DMS114 treated with DMSO at 0.1 percent for 48 hours (cell line): ENCODE data around the gene FAM193A.
"Not testable (repeated sequence)": the region's sequence is repeated elsewhere in the genome, so short reads cannot be mapped to it uniquely, and the experiment has no call there.

Experiments used
- DNase-seq: peaks from one replicate; lab custom pipeline; 2025; ENCODE audit not compliant: unreplicated experiment; lab: John Stamatoyannopoulos, UW

The FAM193A gene

DNA sequence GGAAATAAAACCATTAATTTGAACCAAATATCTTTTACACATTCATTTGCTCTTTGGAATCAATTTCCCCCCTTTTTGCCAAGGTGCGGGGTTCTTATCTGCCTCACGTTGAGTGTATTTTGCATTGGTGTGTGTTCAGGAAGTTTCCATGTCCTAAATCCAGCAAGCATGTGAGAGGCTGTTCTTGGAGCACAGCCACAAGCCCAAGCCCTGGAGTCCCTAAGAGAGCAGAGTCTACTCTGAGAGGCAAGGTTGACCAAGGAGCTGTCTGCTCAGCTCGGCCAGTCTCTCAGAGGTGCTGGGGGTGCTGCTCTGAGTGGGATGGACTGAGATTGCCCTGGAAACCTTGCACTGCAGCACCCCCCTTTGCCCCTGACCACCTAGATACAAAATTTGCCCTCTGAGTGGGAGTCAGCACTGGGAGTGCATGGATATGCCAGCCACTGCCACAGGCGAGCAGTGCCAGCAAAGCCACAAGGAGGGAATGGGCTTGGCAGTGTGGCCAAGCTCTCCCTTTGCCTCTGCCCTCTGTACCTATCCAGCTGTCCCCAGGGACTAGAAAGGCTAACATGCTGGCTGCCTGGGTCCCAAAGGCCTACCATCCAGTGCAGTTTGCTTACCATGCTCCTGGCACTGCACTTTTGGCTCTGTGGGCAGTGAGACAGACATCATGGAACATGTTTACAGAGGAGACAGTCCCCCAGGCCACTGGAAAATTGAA lies 20.5 kb upstream of the FAM193A start:
- DNase-seq, result no peak

DNA sequence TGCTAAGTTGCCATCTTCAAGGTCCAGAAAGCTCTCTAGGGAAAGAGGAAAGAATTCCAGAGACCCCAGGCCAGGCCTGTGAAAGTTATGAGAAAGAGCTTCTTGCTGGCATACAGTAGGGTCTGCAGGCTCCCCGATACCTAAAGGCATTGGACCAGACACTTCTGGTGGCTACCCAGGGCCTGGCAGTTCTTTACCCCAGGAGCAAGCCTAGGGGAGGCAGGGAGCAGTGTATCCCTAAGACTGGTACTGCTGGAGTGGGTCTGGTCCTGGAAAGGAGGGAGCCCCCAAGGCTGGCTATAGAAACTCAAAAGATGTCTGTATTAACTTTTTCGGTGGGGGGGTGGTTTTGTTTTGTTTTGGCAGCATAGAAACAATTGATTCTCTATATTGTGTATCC lies 19.8 kb upstream of the FAM193A start:
- DNase-seq, result no peak

DNA sequence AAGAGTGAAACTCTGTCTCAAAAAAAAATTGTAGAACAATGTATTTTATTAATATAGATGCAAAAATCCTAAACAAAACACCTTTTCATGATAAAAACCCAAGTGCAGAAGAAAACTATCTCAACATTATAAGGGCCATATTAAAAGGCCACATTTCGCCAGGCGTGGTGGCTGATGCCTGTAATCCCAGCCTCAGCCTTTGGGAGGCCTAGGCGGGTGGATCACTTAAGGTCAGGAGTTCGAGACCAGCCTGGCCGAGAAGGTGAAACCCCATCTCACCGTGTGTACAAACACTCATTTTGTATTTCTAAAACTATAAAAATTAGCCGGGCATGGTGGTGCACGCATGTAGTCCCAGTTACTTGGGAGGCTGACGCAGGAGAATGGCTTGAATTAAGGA lies 9.9 kb upstream of the FAM193A start:
- DNase-seq, result no peak

DNA sequence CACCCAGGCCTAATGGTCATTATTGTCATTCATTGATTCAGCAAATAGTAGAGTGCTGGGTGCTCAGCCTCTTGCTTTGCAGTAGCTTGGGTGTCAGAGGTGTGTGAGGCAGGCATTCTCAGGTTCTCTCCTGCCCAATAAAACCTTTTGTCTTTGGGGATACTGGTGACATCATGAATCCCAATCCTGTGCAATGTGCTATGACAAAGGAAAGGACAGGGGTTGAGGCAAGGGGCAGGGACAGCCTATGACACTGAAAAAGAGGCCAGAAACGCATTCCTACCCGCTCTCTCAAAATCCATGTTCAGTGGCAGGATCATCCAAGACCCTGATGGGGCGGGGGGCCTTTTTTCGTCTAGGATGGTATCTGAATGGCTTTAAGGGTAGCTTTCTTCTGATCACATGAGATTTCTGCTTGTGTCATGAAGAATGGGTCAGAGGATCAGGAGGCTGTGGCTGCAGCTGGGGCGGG lies 1.5 kb upstream of the FAM193A start:
- no peak for DNase-seq

DNA sequence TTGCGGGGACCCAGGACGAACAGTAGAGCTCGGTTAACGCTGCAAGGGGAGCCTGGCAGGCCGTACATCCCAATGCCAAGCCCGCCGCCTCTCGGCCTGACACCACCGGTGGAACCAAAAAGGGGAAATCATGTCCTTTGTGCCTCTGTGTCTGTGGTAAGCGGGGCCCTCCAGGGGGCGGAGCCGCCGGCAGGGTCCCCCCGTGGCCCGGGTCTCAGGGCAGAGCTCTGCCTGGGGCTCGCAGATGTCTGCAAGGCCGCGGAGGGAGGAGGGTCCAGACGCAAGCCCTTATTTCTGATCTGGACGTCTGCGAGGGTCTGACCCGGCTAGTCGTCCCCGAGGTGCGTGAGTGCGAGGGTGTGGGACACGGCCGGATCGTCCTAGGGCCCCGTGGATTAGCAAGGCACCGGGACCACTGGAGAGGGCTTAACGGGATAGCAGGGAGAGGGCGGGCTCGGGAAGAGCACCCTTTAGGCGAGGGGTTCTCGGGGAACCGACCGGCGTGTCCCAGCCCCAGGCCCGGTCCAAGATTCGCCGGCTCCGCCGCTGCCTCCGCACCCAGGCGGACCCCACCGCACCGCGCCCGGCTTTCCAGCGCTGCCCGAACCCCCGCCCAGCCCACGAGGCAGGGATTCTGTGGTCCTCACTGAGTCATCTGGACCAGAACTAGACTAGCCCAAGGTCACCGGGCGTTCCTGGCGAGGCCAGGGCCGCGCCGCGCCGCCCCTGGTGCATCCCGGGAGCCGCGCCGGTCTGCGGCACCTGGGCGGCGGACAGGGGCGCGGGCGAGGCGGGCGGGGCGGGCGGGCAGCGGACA lies 863 bp upstream of the FAM193A start:
- no peak for DNase-seq

DNA sequence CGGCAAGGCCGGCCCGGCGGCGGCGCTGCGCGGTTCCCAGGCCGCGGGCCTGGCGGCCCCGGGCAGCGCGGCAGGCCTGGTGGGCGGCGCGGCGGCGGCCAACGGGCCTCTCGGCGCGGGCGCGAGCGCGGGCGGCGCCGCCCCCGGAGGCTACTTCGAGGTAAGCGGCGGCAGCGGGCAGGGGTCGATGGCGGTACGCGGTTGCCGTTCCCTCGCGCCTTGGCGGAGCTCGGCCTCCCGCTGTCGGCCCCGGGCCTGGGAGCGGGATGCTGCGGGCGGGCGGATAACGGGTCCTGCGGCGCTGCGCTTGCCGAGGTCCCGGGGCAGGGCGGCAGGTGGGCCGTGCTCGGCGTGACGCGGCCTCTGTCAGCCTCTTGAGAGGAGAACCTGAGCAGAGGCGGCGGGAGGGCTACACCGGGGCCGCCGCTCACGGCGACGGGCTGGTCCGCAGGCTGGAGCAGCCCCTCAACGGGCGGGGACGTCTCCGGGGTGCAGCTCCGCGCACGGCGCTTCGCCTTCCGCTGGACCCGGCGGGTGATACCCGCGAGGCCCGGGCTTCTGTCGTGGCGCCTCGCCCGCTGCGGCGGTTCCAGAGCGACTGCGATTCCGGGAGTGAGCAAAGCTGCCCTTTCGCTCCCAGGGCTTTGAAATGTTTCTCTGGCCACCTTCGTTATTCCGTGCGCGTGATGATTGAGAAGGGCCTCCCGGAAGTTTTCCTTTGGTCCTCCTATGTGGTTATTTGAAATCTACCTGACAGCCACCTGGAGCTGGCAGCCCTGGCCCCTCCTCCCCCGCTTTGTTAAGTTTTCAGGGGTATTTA lies 774 bp downstream of the FAM193A start:
- no peak for DNase-seq

DNA sequence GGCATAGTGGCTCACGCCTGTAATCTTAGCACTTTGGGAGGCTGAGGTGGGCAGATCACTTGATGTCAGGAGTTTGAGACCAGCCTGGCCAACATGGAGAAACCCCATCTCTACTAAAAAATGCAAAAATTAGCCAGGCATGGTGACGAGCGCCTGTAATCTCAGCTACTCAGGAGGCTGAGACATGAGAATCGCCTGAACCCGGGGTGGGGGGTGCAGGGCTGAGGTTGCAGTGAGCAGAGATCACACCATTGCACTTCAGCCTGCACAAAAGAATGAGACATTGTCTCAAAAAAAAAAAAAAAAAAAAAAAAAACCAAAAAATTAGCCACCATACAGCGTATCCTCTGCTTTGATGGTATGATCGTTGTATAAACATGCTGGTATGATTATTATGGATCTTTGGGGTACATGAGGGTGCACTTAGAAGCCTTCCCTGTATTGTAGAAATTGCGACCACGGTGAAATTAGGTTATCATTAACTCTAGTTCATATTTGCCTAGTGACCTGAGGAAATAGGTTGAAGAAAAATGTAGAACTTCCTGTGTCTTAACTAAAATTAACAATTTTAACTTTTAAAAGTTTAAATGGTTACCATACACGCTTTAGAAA lies 7.2 kb downstream of the FAM193A start:
- not testable (repeated sequence) for DNase-seq

DNA sequence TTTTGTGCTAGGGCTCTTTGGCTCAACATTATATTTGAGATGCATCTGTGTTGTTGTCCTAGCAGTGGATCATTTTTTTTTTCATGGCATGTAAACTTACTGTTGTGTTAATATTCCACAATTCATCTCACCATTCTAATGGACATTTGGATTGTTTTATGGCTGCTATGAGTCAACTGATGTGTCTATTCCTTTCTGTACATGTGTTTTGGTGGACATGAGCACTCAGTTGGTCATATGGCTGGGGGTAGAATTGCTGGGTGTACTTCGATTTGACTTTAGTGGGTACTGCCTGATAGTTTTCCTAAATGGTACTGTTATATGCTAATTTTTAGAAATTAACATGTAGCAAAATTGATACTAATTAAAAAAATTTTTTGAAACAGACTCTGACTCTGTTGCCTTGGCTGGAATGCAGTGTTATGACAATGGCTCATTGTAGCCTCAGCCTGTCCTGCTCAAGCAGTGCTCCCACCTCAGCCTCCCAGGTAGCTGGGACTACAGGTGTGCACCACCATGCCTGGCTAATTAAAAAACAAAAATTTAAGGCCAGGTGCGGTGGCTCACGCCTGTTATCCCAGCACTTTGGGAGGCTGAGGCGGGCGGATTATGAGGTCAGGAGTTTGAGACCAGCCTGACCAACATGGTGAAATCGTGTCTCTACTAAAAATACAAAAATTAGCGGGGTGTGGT lies 9.0 kb downstream of the FAM193A start:
- DNase-seq, result no peak

DNA sequence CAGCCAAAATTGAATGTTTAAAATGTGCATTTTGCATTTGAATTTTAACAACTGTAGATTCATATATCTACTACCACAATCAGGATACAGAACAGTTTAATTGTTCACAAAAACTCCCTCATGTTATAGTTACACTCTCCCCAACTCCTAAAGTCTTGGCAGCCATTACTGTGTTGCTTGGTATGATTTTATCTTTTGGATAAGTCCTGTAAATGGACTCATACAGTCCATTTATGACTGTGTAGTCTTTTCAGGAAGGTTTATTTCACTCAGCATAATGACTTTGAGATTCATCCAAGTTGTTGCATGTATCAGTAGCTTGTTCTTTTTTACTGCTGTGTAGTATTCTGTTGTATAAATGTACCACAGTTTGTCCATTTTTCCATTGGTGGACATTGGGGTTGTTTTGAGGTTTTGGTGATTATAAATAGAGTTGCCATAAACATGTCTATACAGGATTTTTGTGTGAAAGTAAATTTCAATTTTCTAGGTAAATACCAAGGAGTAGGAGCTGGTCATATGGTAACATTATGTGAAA lies 9.9 kb downstream of the FAM193A start:
- DNase-seq, result no peak

DNA sequence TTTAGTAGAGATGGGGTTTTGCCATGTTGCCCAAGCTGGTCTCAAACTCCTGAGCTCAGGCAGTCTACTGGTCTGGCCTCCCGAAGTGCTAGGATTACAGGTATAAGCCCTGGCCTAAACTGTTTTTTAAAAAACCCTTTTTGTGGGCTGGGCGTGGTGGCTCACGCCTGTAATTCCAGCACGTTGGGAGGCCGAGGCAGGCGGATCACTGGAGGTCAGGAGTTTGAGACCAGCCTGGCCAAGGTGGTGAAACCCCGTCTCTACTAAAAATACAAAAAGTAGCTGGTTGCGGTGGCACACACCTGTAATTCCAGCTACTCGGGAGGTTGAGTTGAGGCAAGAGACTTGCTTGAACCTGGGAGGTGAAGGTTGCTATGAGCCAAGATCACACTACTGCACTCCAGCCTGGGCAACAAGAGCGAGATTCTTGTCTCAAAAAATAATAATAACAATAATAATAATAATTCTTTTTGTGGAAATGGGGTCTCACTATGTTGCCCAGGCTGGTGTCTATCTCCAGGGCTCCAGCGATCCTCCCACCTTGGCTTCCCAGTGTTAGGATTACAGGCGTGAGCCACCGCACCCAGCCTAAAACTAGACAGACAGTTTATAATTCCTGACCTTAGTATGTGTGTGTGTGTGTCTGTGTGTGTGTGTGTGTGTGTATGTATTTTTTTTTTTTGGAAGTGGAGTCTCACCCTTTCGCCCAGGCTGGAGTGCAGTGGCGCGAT lies 10.7 kb downstream of the FAM193A start:
- DNase-seq, result not testable (repeated sequence)

DNA sequence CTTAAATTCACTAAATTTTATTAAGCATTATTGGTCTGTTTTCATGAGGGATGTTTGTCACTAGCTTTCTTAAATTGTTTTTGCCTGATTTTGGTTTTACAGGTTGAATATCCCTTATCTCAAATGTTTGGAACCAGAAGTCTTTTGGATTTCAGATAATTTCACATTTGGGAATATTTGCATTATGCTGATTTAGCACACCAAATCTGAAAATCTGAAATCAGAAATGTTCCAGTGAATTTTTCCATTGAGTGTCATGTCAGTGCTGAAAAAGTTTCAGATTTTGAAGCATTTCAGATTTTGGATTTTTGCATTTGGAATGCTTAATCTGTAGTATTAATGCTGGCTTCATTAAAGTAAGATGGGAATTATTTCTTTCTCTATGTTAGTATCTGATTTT lies 14.7 kb downstream of the FAM193A start:
- DNase-seq, result no peak

DNA sequence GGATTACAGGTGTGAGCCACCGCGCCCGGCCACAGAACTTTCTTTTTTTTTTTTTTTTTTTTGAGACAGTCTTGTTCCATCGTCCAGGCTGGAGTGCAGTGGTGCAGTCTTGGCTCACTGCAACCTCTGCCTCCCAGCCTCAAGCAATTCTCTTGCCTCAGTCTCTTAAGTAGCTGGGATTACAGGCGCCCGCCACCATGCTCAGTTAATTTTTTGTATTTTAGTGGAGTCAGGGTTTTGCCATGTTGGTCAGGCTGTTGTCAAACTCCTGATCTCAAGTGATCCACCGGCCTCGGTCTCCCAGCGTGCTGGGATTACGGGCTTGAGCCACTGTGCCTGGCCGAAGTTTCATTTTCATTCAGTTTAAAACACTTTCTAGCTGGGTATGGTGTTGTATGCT lies 16.4 kb downstream of the FAM193A start:
- DNase-seq, result no peak

DNA sequence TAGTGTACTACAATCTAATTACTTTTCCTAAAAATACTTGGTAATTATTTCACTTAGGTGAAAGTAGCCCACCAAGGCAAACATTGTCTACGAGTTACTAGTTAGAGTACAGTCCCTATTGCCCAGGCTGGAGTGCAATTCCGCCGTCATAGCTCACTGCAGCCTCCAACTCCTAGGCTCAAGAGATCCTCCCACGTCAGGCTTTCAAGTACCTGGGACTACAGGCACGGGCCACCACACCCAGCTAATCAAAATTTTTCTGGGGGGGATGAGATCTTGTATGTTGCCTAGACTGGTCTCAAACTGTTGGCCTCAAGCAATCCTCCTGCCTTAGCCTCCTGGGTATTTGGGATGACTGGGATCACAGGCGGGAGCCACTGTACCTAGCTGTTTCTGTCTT lies 21.9 kb downstream of the FAM193A start:
- no peak for DNase-seq

DNA sequence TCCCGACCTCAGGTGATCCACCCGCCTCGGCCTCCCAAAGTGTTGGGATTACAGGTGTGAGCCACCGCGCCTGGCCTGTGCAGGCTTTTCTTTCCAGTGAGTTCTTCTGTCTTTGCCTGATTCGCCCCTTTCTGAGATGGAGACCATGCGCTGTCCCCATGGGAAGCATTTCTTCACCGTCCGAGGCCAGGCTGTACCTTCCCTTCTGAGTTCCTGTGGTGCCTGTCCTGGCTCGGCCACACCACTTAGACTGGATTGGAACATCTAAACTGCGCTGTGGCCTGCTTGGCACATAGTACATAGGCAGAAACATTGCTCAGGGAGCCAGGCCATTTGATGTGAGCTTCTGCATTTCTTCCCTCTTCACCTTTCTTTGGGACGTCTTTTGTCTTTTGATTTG lies 23.7 kb downstream of the FAM193A start:
- no peak for DNase-seq

DNA sequence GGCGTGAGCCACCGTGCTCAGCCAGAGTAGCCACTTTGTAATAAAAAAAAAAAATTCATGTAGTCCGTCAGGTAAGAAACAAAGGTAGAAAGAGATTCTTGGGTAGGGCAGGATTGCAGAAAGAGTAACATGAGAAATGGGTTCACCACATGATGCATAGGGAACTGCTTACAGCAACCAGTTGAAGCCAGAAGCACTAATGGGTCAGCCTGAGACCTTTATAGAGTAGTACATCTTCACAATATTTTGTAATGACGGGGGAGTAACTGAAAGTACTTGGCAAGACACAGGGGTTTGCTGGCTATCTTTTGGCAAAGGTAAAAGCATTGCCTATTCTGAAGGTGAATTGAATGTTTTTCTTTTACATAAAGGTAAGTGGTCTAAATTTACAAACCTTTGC lies 29.1 kb downstream of the FAM193A start:
- no peak for DNase-seq

DNA sequence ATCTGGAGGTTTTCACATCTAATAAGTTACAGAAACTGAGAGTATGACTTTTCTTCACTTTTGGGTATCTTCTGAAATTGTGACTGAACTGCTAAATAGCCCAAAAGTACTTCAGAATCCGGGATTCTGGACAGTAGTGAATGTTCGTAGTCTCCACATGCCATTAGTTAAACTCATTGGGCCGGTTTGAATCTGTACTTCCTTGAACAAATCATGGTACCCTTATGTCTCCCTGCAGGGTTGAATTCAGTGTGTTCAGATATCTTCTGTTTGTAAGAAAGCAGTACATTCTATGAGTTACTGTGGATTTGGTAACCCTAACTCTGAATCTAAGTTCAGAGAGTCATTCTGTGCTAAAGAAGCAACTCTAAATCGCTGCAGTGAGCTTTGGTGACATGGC lies 33.6 kb downstream of the FAM193A start:
- DNase-seq, result no peak

DNA sequence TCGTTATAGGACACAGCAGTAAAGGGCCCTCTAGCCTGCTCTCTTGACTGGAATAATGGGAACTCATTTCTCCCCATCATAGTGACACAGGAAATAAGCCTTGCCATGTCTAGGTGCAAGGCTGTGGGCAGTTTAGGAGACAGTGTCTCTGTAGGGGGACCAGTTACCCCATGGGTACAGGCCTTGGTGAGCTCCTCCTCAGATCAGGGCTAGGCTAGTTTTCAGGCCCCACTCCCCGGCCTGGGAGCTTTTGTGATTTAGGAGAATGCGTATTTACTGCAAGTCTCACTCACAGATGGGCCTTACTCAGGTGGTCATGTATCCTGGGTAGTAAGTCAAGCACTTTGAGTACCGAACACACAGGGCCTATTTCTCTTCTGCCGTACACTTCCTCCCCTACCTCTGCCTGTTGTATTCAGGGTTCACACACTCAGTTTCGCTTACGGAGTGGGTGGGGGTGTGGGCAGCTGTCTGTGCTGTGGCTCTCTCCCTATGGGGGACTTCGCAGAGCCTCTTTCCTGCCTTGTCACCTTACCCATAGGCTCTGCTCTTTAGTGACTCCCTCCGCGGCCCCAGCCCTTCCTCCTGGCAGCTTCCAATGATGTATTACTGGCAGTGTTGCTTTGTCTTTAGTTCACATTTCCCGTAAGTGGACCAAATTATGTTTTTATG lies 34.2 kb downstream of the FAM193A start:
- DNase-seq, result no peak

DNA sequence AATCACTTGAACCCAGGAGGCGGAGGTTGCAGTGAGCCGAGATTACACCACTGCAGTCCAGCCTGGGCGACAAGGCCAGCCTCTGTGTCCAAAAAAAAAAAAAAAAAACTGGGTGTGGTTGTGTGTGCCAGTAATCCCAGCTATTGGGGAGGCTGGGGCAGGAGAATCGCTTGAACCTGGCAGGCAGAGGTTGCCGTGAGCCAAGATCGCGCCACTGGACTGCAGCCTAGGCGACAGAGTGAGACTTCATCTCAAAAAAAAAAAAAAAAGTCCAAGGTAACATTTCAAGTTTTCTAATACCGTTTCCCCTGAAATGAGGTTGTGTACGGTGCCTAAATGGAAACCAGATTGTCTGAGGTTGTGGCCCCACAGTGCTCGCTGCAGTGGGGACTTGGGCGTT lies 35.6 kb downstream of the FAM193A start:
- DNase-seq, result no peak

DNA sequence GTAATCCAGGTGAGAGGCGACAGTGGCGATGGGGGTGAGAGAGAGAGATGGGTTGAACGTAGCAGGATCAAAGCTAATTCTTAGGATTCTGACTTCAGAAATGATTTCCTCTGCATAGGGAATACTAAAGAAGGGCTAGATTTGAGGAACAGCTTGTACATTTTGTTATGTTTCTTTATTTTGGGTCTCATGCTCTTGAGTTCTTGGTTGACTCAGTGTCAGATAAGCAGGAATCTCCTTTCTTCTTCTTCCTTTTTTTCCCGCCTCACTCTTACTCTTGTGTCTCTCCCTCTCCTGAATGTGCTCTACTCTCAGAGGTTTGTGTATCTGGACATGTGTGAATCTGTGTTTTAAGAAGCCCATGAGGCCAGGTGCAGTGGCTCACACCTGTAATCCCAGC lies 36.4 kb downstream of the FAM193A start:
- no peak for DNase-seq
